ENCODE data around the gene CEBPG.

DNA sequence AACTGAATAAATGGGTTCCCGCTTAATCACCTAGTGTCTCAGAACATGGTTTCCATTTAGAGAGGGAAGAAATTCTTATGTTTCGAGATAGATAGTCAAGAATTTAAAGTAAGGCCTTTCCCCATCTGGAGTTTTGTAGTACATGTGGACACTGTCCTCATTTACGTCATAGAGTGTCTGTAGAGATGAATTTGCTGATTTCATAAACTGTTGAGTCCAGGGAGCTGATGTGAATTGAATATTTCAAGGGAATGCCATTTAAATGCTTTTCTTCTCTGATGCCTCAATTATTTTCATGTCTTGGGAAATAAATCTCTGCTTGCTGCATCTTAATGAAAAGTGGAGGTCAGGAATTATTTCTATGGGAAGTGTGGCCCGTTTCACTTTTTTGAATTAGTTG, 9.5 kb downstream of the CEBPG start:
- TF ChIP-seq, protein P1, sequence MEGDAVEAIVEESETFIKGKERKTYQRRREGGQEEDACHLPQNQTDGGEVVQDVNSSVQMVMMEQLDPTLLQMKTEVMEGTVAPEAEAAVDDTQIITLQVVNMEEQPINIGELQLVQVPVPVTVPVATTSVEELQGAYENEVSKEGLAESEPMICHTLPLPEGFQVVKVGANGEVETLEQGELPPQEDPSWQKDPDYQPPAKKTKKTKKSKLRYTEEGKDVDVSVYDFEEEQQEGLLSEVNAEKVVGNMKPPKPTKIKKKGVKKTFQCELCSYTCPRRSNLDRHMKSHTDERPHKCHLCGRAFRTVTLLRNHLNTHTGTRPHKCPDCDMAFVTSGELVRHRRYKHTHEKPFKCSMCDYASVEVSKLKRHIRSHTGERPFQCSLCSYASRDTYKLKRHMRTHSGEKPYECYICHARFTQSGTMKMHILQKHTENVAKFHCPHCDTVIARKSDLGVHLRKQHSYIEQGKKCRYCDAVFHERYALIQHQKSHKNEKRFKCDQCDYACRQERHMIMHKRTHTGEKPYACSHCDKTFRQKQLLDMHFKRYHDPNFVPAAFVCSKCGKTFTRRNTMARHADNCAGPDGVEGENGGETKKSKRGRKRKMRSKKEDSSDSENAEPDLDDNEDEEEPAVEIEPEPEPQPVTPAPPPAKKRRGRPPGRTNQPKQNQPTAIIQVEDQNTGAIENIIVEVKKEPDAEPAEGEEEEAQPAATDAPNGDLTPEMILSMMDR (IDR thresholded peaks at IDR 0.05) = no peak
- no peak for TF ChIP-seq EZH2 (IDR thresholded peaks at IDR 0.05; ENCODE audit: borderline replicate concordance, insufficient read depth, low read depth, low read length, poor library complexity, severe bottlenecking)

Data from B cell (primary cell).